Stimulated activated CD8-positive, alpha-beta memory T cell treated with anti-CD3 and anti-CD28 coated beads, Interleukin-4, amount 100 ng/mL, for 1 hour (primary cell): ENCODE results near the gene SIAH2.

Experiments
- DNase-seq, 2 donors: peaks; one replicate each; pipeline ENCODE4 v3.0.0-alpha.2; 2020; ENCODE audit warnings: low read depth in 2 of 2, low spot score in 1 of 2

Gene SIAH2

DNA sequence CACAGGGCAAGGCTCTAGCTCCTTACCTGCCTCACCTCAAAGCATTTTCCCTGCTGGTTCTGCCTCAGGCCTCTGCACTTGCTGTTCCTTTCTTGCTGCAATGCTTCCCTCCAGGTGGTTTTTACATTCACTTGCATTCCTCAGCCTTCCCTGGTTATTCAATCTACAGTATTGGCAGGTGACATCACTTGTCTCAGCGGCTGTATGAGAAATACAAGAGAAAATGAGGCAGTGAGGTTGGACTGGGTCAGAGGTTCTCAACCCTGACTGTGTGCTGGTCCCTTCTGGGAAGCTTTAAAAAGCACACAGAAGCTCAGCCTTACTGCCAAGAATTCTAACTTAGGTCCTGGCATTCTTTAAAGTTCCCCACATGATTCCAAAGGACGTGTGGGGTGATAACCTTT lies 26.7 kb downstream of the SIAH2 start:
- no peak for DNase-seq

DNA sequence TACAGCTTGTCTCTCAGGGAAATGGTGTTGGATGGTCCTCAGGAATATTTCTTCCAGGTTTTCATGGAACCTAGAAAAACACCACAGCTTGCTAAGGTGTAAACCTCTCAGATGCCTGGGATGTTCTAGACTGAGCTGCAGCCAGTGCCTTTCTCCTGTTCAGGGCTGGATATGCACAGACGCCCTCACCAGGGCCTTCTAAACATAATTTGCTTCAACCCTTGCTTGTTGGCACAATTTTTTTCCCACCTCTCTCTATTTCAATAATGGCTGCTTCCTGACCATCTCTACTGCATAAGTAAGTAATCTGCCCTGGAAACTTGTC lies 28.2 kb downstream of the SIAH2 start:
- DNase-seq, result no peak

DNA sequence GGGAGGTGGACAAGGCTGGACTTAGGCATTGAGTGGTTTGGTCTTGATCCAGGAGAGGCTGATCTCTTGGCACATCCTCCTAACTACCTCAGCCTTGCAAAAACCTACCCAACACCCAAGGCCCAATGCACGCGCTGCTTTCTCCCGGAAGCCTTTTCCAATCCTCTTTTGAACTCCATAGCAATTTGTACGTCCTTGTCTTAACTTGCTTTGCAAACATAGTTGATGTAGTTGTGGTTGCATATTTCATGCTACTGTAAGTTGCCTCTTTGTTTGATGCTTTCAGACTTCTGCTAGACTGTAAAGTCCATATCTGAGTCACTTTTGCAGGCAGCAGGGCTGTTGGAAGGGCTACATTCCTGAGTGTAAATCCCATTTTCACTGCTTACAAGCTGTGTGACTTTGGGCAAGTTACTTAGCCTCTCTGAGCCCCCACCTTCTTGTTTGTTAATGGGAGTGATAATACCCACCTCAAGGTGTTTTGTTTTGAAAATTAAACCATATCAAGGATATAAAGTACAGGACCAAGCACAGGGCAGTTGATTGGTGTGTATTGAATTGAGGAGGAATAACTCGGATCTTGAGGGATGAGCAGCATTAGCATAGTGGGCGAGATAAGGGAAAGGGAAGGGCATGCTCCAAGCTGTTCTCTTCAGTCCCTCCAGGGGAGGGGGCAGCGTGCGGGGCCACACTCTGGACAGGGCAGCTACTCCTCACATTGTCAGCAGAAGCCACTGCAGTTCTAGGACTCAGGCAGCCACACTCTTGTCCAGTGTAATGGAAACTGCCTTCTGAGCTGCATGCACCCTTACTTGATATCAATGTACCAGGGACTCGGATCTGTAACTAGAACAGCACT lies 28.8 kb downstream of the SIAH2 start:
- no peak for DNase-seq

DNA sequence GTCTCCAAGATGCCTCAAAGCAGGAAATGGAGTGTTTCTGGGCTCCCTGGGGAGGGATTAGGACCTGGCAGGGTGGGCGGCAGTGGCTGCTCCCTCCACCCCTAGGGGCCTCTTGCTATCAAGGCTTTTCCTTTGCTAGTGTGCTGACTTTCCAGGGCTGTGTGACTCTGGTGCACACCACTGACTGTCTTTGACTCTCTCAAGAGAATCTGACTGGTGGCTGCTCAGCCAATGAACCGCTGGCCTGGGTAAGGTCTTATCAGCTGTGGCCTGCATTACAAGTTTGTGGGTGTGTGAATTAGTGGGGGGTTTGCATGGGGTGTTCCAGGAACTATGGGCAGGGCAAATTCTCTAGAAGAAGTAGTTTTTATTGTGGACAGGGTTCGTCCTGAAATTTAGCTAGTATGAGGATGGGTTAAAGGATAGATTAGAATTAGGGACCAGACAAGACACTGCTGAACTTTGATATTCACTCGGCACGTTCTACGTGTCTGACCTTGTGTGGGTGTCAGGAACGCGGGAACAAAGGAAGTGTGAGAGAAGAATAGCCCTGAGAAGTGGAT lies 29.5 kb downstream of the SIAH2 start:
- DNase-seq, result no peak

DNA sequence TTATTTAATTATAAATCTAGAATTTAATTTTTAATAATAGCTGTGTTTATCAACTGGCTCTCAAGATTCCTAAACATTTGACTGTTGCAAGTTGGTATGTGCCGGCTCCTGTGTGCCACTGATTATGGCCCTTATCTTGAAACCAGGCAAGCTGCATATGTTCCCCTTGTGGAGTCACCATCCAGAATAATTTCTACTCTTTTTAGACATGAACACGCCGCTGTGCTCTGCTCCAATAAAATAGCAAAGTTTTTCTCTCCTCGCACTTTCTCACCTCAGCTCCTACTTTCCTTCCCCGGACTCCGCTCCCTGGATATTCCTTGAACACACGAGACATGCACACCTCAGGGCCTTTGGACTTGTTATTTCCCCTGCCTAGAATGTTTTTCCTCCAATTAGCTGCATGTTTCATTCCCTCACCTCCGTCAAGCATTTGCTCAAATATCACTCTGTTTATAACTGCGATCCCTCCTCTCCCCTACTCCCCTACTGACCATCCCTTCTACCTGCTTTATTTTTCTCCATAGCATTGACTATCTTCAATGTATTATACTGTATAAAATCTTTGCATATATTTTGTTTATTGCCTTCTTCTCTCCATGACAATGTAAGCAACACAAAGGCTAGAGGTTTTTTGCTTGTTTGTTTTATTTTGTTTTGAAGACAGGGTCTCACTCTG lies 33.1 kb downstream of the SIAH2 start:
- no peak for DNase-seq

DNA sequence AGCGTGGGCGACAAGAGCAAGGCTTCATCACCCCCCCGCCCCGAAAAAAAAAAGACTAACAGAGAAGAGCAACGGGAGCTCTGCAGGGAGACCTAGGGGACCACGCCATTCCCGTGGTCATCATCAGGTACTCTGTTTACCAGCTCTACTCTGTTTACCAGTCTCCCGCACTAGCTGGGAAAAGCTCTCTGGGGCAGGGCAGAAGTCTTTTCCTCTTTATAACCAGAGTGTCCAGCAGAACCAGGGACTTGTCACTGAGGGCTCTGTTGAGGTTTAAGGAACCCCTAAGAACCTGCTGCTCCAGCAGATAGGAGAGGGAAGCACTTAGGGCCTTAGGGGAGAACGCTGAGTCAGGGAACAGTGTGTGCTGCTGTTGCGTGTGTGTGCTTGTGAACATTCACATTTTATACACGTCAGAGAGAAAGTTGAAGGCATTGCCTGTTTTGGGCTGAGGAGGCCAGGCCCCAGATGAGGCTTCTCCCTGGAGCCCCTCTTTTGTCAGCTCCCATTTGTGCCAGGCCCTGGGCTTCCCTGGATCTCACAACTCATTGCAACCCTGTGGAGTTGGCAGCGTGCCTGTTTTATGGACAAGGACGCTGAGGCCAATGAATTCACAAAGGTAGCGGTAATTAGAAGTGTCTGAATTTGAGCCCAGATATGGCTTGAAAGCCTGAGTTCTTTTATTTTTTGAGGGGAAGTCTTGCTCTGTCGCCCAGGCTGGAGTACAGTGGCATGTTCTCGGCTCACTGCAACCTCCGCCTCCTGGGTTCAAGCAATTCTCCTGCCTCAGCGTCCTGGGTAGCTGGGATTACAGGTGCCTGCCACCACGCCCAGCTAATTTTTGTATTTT lies 35.1 kb downstream of the SIAH2 start:
- no peak for DNase-seq

DNA sequence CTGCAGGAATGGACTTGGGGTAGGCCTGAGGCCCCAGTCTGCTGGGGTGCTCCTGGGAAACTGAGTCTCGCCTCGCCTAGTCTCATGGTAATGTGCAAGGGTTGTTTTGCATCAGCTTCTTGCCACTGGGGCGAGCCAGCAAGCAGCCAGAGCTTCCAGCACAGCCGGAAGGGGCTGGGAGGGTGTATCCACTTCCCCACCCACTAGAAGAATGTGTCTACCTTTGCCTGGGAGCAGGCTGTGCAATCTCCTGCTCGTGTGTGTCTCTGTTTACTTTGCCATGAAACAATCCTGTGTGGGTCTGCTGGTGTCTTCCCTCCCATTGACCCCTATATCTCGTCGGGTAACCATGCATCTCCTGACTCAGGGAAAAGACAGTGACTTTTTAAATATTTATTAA lies 37.4 kb downstream of the SIAH2 start:
- DNase-seq, result no peak

DNA sequence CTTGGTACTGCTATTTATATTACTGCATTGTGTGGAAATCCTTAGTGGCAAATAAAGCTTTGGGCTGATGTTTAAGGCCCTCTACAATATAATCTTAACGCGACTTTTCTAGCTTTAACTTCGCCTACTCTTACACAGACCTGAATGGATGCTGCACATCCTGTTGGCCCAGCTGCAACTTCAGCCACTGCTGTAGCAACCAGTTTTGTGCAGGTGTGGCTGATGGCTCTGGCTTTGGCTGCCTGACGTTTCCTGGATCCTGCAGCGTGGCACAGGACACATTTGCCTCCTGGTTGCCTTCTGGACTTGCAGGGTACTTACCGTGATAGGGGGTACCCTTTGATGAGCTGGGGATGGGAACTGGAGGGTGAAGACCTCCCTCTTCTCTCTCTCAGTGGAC lies 39.0 kb downstream of the SIAH2 start:
- no peak for DNase-seq

DNA sequence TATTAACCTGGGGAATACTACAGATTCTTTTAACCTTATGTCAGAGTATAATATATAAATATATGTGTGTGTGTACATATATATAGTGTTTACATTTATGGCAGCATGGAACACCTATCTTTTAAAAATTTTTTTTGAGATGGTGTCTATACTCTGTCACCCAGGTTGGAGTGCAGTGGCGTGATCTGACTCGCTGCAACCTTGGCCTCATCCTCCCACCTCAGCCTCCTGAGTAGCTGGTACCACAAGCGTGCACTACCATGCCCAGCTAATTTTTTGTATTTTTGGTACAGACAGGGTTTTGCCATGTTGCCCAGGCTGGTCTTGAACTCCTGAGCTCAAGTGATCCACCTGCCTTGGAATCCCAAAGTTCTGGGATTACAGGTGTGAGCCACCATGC lies 40.7 kb downstream of the SIAH2 start:
- DNase-seq, result no peak

DNA sequence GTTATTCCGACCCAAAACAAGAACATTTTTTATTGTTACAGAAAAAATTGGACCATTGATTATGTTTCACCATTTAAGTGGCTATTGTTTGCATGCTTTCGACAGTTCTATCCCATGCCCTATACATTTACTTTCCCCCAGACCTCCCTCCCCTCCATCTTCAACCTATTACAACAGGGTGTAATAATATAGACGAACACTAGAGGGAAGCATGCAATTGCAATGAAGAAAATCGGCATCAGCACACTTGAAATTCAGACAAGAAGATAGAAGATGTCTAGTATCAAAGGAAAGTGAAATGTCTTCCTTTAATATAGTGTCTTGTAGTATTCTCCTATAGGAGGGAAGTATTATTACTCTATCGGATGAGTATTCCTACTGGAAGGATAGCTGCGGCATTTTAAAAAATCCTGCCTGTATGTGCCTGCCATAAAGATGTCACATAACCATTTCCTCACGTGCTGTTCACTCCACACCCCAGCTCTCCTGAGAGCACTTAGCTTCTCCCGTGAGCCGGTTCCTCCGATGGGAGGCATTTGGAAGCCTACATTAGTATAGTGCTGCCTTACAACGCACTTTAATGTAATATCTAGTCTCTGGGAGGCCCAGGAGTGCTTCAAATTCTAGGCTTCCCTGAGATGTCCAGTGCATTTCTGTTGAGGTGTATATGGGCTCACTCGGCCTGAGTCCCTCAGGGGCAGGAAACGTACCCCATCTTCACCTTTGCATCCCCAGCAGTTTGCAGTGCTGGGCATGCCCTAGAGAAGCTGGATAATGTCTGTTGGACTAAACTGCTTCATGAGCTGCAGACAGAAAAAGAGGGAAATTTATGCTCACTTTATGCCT lies 41.5 kb downstream of the SIAH2 start:
- DNase-seq, result no peak

DNA sequence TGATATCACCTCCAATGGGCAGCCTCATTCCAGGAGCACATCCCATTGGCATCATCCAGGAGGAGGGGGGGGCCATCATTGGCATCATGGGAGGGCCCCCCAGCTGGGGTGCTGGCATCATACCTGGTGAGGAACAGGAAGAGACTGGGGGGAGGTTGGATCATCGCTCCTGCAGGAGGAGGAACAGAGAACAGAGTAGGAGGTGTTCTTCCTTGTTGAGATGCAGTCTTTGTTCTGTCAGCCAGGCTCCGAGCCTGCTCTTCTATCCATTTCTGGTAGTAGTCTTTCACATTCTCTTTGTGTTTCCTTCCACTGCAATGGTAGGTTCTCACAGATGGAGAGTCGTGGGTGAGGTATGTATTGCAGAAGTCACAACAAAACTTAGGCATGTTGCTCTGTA lies 42.5 kb downstream of the SIAH2 start:
- DNase-seq, result no peak

DNA sequence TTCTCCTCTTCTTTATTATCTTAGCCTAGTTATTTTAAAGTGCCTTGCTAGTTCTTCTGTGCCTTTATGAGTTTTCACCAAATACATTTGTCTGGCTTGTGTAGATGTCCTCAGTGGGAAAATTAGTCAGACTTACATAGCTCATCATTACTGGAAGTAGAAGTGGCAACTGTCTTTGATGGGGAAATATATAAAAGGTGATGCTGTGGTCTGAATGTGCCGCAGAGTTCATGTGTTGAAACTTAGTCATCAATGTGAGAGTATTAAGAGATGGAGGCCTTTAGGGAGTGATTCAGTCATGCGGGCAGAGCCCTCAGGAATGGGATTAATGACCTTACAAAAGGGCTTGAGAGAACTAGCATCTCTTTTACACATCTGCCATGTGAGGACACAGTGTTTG lies 52.9 kb downstream of the SIAH2 start:
- DNase-seq, result no peak

DNA sequence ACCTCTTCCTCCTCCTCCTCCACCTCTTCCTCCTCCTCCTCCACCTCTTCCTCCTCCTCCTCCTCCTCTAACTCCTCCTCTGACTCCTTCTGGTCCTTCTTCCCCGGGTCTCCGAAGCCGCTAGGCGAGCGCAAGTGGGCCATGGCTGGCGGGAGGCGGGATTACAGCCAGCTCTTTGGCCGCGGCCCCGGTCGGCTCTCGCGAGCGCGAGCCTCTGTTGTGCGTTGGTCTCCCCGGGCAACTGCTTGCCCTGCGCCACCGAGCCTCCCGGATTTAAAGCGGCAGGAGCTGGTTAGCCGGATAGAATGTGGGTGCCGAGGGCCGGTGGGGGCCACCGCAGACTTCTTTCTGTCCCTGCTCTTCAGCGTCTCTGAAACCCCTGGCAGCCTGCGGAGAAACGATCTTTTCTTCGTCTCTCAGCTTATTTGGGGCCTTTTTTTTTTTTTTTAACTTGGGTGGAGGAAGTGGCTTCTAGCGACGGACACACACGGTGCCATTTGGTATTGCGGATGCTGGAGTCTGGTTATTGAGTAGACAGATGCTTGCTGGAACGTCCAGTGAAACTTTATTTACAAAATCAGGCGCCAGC lies 59.1 kb downstream of the SIAH2 start, which contains the start of gene ERICH6:
TSS of gene ERICH6 (minus strand) at position 165 of the 589 bp plus-strand sequence. CDS start at position 143, 22 bp downstream.
- DNase-seq, result peak; percentile 53 to 57

DNA sequence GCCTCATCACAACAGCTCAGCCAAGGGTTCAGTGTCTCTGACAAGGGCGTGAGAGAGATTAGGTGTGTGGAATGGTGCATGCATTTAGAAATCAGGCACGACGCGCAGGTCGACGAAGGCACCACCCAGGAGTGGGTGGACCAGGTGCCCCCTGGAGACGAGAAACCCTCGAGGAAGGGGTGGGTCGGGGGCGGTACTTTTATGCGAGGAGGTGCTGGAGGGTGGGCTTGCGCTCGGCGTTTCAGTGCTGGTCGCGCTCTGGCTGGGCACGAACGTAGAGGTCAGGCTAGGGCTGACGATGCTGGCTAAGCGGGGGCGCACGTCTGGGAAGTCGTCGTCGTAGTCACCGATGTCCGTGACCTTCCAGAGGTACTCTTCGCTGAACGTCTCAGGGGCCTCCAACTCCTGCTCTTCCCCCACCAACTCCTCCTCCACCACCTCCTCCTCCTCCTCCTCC lies 59.6 kb downstream of the SIAH2 start:
- DNase-seq, result peak; percentile 11 to 13

DNA sequence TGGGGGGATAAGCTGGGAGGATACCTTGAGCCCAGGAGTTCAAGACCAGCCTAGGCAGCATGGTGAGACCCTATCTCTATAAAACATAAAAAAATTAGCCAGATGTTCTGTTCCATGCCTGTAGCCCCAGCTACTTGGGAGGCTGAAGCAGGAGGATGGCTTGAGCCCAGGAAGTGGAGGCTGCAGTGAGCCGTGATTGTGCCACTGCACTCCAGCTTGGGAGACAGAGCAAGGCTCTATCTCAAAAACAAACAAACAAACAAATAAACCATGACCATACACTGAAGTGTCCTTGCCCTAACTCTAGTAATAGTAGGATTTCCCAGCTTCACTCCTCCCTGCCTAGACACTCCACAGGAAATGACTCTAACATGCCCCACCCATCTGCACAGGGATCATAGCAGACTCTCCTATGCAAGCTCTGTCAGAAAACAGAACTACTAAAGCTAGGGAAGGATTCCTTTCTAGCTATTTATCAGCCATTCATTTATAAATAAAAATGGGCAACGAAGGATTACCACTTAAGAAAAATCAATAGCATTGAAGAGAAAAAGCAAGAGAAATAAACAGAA lies 63.8 kb downstream of the SIAH2 start:
- no peak for DNase-seq

DNA sequence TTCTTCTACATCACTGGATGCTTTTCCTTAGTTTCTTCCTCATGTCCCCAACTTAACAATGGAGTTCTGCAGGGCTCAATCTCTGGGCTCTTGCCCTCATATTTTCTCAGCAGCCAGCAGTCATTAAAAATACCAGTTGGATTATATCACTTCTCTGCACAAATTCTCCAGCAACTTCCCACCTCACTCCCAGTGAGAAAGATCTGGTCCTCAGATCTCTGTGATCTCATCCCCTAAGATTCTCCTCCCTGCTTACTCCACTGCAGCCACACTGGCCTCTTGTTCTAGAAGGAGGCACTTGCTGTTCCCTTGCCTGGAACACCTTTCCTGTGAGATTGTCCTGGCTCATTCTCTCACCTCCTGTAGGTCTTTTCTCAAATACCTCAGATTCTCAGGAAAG lies 65.3 kb downstream of the SIAH2 start:
- no peak for DNase-seq

DNA sequence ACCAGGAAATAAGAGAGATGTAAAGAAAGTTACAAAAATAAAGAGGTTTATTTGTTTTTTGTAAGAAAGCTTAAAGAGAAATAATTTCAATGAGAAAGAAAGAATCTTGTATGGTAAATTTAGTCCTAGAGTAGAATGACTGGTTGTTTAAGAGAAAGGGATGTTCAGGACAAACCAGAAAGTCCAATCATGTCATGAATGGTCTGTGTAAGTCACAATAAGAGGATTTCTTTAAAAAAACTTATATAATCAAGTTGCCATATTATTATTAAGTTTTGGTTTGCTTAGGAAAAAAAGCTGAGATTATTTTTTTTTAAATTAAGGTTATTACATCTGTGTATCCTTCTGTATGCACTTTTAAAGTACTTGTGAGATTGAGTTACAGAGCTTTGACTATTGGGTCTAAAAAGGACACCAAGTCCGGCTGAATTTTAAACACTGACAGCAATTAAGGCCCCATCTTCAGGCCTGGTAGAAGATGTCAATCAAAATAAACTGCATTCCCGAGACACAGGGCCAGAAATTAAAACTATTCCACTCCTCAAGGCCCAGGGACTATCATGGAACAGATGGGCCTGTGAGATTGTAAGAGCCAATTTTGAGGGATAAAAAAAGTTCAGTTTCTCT lies 71.4 kb downstream of the SIAH2 start:
- no peak for DNase-seq
